Ureter (tissue), 1 donor: ENCODE measurements around the gene COTL1. TPM values are rescaled to one million over a fixed set of nuclear protein-coding genes. Genes with fewer than 3 reads are reported as not detected.

Source experiments
- DNase-seq: peaks from one replicate; pipeline ENCODE4 v3.0.0-alpha.2; 2020; ENCODE audit warnings: low spot score
- total RNA-seq: library from RNA; stranded (reverse); gene quantifications from one replicate; pipeline ENCODE4 v1.2.4, GENCODE V29; 2023
- donor health status: DM: yes; HTN: yes; CAD: no.

The COTL1 gene
- total RNA-seq, 1 donor from 2014 or later, result 79.6 TPM

DNA sequence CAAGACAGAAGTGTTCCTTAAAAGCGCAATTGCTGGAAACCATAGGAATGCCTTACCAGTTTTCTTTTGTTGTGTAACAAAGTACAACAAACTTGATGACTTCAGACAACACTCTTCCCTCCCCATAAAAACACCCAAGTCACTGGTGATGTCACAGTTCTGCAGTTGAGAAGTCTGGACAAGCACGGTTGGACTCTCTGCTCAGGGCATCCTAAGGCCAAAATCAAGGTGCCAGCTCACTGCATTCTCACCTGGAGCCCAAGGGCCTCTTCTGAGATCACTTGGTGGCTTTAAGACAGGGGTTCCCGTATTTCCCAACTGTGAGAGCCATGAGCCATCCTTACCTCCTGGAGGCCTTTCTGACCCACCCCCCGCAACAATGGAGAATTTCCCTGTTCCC lies 67.8 kb downstream of the COTL1 start:
- DNase-seq, result no peak

DNA sequence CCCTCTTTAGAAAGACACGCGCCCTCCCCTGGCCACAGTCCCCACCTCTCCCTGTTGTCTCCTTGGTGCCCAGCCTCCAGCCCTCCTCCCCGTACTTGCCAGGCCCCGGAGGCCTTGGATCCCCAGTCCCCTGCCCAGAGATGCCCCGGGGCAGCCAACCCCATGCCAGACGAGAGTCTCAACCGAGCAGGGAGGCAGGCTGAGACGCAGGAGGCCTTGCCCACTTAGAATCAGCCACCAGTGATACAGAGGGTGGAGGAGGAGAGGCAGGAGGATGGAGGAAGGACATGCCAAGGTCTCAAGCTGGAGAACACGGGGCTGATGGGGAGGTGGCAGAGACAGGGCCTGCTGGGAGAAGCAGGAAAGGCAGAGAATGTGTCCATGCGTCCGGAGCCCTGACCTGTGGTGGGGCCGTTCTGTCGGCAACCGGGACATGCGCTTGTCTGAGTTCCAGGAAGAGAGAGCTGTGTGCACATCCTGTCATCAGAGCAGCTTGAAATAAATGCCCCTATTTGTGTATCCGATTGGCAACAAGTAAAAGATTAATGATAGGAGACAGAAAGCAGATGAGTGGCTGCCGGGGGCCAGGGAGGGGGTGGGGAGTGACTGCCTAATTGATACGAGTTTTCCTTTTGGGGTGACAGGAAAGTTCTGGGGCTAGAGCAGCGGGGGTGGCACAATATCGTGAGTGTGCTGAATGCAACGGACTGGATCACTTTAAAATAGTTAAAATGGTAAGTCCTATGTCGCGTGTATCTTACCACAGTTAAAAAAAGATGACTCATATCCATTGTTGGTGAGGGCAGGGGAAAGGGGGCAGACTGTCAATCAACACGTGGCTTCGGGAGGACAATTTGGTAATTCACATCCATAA lies 68.7 kb downstream of the COTL1 start:
- no peak for DNase-seq

DNA sequence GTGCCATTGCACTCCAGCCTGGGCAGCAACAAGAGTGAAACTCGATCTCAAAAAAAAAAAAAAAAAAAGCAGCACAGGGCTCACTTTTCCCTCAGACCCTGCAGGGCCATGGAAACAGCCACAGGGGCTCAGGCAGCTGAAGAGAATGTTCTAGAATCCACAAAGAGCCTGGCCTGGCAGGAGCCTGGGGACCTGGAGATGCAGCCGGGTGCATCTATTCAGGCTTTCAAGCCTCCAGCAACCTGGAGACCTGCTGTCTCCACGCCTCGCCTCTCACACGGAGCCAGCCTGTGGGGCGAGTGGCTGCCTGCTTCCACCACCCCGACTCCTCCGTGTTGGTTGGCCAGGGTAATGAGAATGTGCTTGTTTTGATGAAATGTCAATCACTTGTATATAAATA lies 69.4 kb downstream of the COTL1 start:
- DNase-seq, result no peak

DNA sequence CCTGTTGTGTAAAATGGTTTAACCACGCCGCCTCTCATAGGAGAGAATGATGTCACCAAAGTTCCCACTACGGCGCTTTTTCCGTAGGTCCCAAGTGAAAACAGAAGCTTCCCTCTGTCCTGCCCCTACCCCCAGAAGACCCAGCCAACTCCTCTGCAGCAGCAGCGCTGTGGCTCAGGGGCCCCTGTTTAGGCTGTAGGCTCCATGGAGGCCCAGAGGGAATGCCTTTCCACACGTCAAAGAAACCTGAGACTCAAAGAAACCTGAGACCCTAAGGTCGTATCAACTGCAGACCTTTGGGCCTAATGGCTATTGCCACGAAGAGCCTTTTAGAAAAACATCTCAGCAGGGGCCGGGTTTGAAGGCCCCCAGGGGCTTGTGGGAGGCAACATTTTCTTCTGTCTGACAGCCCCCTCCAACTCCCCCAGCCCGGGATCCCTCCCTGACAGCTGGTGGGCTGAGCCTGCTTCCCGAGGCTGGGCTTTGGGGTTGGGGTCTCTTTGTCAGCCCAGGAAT lies 70.3 kb downstream of the COTL1 start:
- no peak for DNase-seq

DNA sequence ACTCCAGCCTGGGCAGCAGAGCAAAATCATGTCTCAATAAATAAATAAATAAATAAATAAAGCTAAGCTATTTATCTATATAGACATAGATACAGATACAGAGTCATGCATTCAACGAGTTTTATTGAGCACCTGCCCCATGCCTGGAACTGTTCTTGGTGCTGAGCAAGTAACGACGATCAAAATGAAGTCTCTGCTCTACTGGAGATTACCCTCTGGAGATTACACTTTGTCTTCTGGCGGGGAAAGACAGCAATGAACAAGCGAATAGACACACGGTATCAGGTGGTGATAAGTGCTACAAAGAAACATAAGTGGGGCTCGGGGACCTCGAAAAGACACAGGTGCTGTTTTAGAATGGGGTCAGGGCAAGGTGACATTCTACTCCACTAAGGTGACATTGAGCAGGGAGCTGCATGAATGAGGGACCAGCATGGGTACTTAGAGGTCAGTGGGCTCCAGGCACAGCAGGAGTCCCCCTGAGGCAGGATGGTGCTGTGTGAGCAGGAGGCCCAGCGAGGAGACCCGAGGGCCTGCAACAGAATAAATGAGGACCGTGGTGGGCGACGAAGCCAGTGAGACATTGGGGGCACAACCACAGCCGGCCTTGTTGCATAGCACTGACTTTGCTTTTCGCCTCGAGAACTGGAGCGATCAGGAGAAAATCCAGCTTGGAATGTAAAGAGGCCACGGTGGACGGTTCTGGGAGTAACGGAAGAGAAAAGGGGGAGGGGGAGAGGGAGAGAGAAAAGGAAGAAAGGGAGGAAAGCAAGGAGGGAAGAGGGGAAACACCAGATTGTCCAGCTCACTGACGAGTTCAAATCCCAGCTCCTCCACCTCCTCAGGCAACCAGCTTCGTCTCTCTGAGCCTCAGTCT lies 71.0 kb downstream of the COTL1 start:
- DNase-seq, result no peak

DNA sequence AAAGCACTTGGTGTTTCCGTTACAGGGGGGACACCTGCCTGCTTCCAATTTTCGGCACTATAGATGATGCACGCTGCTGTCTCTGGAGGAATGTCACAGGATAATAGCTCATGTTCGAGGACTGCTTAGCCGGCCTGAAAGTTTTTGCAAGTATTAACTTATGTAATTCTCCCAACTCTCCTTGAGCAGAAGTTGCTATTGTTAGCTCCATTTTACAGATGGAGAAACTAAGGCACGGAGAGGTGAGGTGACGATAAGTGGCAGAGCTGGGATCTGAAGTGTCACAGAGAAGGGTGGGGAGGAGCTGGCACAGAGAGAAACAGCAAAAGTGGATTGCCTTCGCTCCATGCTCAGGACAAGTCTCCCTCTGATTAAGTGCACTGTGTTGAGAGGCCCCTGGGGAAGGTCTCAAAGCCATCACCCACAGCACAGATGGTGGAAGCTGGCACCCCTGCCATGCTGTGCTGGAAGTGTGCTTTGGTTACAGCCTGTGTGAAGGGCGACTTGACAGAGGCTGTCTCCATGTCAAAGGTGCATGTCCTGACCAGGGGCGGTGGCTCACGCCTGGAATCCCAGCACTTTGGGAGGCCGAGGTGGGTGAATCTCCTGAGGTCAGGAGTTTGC lies 72.7 kb downstream of the COTL1 start:
- no peak for DNase-seq

DNA sequence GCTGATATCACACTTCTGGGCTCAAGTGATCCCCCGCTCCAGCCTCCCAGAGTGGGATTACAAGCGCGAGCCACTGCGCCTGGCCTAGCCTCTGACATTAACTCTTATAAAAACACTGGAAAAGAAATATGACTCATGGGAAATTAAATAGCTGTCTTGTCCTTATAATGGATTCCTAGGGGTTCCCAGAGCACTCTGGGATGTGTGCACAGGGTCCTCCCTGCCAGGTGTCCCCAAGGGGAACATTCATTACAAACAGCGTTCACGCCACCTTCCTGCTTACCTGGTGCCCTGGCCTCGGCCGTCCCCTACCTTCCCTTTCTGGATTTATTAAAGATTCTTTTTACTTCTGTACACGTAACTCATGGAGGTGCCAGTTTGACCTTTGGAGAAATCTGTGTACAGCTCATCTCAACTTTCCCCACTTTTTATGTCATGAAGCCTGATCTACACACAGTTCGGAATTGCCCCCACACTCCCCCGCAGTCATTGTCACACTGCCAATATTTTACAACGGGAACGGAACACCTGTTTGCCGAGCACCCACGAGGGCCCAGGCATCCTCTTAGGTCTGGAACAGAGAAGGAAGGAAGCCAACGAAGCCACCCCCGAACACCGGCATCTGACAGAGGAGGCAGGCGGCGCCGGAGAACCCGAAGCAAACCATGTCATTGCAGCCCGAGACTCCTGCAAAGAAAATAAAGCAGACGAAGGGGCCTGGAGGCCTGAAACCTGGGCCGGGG lies 73.7 kb downstream of the COTL1 start:
- DNase-seq, result no peak

DNA sequence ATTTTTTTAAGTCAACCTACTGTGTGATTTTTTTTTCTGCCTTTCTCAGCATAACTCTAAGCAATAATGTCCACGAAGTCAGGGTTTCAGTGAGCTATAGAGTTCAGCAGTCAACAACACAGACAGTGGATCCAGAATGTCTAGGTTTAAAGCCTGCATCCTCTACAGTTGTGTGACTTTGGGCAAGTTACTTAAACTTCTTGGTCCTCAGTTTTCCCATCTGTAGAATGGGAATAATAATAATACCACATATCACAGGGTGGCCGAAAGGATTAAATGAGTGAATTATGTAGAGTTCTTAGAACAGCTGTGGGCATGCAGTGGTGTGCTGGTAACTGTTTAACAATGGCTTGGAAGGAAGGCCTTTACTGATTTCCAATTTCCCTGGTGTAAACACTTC lies 74.6 kb downstream of the COTL1 start:
- DNase-seq, result no peak

DNA sequence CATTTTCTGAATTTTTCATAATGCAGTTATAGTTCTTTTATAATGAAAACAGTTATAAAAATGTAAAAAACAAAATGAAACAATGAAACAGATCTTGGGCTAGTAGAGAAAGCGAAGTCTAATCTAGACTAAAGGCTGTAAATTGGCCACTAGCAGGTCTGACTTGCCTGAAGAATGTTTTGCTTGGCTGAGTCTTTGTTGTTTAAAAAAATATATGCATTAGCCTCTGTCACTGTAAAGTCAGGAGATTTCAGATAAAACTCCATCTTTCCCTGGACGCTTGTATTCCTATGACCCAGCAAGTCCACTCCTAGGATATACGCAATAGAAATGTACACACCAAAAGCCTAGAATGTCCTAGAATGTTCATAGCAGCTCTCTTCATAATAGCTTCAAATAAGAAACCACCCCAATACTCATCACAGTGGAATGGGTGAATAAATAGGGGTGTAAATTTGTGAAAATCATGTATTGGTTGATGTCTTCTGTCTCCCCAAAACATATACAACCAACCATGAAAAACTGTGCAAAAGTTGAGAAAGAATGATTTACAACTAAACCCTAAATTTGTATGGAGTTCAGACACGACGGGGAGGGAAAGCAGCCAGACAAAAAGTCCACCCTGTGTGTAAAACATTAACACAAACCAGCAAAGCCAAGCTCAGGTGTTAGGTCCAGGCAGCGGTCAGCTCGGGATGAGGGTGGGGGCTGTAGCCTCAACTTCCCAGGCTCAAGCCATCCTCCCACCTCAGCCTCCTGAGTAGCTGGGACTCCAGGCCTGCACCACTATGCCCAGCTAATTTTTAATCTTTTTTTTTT lies 75.7 kb downstream of the COTL1 start:
- DNase-seq, result no peak

DNA sequence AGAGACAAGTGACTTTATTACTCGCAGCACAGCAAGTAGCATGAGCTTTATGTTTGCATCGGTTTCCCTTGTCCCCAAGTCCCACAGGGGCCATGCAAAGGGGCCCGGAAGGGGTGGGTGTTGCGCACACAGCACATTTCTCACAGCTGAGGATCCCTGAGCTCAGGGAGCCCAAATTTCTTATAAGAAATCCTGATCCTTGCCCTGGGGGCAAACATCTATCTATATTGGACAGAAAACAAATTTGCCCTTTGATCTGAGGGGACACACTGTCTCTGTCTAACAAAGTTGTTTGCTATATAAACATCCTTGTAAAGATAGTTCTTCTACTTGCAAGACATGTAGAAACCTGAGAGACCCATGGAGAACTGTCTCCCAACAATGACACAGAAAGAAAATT lies 77.7 kb downstream of the COTL1 start:
- no peak for DNase-seq

DNA sequence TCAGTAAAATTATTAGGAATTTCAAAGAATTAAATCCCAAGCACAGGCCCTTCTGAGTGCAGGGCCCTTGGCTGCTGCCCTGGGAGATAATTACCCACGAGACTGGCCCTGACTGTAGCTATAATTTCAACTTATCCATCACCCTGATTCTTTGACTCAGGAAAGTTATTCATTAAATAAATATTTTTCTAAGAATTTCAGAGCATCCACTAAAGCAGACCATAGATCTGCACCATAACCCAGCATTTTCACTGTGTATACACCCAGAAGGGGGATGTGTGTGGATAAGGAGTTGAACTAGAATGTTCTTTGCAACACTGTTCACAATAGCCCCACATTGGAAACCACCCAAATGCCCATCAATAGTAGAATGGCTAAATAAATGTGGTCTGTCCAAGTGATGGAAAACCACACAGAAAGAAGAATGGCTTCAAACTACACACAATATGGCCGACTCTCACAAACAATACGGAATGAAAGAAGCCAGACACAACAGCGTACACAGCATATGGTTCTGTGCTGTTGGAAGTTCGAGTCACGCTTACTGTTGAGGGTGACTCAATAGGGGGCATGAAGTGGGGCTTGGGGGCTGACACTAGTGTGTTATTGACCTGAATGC lies 79.5 kb downstream of the COTL1 start:
- no peak for DNase-seq

DNA sequence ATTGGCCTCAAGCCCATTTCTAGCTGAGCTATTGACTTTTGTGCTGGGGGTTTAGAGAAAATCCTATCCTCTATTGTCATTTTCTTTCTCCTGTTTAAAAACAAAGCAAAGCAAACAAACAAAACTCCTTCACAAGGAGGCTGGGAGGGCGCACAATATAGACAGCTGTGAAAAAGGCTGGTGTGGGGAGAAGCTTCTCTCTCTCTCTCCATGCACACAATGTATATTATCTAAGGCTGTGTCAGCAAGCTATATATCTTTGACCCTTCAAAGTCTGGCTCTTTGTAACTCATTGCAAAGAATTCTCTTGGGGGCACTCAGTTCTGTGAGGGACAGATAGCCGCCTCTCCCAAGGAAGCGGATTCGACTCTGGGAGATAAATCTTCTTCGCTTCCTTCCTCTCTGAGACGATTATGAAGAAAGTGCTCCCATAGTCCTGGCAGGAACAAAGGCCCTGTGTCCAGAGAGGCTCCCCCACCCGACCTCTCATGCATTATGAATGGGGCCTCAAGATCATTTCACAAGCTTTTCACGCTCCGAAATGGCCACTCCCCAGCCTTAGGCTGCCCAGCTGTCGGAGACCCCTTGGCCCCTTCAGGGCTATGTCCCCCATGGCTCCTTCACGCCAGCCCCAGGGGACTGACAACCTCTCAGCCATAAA lies 80.3 kb downstream of the COTL1 start:
- DNase-seq, result no peak

DNA sequence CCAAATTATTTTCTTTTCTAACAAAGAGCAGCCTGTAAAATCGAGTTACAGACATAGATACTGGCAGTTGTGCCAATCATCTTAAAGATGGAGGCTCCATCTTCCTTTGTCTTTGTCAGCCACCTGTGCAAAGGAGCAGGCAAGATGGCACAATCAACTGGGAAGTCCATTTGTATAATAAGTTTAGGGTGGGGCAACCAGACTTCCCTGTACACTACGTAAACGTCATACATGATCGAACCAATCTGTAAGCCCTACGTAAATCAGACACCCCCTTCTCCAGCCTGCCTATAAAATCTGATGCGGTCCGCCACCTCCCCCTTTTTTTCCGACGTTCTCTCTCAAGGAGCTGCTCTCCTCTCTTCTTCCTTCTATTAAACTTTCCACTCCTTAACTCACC lies 82.0 kb downstream of the COTL1 start:
- no peak for DNase-seq

DNA sequence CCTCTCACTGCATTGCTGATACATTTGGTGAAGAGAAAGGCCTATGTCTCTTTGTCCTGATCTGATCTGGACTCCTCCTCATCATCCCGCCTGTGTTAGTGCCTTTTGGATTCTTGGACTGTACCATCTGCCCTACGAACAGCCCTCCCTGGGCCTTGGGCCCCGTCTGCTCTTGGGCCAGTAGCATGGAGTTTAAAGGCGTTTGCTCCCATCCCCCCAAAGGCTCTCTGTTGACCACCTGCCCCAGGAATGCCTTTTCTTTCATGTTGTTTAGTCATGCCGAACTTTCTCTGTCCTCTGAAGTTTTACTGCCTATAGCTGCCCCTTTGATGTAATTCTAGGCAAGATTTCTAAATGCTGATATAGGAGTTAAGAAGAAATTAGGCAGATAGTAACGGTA lies 82.5 kb downstream of the COTL1 start:
- no peak for DNase-seq

DNA sequence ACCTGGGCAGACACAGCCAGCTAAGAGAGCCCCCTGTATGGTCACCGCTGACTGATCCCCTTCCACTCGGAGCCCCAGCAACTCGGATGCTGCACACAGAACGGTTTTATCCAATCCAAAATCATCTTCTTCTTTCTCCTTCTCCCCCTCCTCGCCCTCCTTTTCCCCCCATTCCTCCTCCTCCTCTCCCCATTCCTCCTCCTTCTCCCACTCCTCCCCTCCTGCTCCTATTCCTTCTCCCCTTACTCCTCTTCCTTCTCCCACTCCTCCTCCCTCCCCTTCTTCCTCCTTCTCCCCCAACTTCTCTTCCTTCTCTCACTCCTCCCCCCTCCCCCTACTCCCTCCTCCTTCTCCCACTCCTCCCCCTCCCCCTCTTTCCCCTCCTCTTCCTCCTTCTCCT lies 83.1 kb downstream of the COTL1 start:
- DNase-seq, result no peak

DNA sequence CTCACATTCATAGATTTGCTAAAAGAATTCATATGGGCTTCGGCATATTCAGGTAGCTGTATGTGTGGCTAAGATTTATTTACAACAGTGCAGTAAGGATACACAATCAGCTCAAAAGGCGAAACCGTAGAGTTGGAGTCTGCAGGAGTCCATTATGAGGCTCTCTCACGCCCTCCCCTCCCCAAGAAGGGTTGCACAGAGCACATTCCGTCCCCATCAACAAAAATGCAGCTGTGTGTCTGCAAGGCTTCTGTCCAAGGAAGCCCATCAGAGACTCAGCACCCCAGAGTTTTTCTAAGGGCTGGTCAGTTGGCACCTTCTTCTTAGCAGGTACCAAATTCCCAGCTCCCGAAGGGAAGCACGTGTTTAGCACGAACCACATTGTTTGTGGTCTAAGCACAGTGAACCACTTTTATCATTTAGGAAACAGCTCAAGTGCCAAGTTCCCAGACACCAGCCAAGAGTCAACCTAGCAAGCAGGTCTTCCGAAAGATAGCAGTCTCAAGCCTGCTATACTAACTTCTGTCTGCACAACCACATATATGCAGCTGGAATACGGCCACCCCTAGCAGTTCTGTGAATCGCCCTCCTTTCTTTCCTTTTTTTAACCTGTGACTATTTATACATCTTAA lies 84.9 kb downstream of the COTL1 start:
- no peak for DNase-seq

DNA sequence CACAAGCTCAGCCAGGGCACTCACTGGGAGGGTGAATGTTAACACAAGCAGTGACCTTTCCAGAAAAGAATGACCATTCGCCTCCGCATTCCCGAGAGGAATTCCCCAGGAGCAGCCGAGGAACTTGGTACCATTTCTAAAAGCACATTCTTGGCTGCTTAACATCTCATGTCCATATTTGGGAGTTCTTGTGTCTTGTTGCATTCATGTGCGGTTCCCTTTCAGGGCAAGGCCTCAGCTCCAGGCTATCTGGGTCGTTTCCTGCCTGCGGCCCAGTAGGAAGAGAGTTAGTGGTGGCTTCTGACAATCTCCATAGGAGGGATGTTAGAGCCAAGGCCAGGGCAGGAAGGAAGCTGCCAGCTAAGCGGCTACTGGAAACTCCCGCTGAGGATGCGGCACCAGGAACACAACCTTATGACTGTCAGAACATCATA lies 85.6 kb downstream of the COTL1 start:
- DNase-seq, result peak; percentile 66

DNA sequence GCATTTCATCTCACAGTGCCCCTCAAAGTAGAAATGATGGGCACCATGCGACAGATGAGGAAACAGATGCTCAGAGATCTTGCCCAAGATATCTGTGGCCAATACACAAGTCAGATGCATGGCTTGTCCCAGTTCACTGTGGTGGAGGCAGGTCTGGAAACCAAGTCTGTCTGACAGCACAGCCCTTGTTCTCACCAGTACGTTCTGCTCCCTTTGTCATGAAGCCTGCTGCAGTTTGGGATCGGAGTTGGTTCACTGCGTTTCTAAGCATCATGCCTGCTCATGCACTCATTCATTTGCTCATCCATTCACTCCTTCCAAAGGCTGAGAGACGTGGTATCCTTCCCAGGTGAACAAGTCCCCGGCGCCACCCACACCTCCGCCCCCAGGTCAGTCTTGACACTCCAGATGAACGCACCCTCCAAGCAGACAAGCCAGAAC lies 86.2 kb downstream of the COTL1 start:
- no peak for DNase-seq

DNA sequence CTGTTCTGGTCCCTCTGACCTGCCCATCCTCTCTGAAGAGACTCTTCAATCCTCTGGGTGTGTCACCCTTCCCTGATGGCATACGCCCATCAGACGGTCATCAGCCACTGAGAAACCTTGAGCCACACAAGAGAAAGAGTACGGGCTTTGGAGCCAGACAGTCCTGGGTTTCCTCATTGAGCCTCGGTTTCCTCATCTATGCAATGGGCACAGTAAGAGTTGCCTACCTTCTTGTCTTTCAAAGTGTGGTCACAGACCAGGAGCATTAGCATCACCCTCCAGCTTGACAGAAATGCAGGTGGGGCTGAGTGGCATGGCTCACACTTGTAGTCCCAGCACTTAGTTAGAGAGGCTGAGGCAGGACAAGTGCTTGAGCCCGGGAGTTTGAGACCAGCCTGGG lies 87.3 kb downstream of the COTL1 start:
- no peak for DNase-seq
